ENCODE data around the gene CMSS1.
A peak's percentile ranks its signal among the peaks of the same experiment; 100 is the strongest.

CMSS1 gene

GRCh38 chr3:100005665-100006393, 188.2 kb downstream of the CMSS1 start:
- no peak for DNase-seq

DNA sequence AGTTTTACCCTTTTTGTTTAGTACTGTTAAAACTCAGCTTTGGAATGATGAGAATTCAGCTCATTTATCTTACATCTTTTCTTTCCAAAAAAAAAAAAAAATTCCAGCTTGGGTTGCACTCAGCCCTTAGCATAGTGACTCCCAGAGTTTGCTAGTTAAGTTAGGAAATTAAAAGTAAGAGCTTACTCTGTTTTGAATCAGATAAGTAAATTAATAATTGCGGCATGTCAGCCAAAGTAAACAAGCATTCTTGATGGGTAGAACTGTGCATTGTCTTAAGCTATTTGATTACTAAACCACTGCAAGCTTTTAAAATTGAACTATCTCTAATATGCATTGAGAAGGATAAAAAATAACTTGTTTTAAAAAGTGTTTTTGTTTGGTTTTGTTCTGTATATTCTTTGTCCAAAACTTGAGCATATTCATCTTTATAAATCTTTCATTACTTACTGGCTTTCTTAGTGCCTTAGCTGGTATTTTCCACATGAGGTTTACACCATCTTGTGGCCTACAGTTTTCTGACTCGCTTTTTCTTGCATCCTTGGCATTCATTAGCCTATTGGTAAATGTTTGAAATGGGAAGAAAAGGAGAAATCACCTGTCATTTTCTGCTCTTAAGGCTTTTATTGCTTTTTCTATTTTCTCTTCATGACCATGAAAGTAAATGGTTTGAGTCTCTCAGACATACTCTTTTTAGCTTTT, 189.1 kb downstream of the CMSS1 start:
- no peak for DNase-seq

DNA sequence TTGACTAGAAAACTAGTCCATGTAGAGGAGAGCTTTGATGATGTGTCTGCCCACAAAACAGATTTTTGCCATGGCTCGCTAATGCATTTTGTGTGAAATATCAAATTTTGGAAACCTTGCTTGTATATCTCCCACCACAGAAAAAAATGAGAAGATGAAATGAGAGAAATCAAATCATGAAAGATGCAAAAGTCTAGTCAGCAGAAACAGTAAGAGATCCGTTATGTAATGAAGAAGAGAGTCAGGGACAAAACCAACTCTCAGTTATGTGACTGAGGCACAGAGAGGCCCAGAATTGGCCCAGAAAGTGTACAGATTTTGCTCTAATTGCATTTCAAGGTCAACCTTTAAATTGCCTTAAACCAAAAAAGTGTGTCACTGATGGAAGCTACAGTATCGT, 189.7 kb downstream of the CMSS1 start:
- DNase-seq: no peak

GRCh38 chr3:100008081-100008698, 190.5 kb downstream of the CMSS1 start:
- DNase-seq: no peak

DNA sequence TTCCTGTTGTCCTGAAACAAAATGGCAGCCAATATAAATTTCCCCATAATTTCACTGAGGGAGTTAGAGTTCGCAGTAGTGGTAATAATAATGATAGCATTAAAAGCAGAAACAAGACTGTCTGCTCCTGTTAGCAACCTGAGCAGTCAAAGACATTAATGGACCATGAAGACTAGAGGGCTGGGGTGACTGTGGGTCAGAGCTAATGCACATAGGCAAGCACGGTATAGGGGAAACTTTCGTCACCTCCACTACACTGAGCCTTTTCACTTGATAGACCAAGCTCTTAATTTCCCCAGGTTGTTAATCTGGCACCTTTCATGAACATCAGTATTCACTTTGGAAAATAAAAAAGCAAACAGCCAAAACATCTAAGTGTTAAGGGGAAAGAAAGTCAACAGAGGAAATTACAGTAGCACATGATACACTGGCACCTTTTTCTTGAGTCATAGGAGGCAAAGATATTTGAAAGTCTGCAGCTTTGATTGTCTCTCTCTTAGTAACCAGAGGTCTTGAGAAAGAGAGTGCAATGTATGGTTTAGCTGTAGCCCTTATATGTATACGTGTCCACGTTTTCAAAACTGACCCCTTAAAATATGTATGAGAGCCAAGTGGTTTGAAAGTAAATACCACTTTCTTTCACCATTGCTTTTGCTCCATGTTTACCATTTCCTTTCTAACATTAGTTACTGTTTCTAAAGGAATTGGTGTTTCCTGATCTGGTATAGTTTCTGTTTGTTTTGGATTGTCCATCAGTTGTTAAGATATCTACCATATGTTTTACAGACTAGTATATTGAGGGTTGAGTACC, 191.8 kb downstream of the CMSS1 start:
- no peak for DNase-seq

DNA sequence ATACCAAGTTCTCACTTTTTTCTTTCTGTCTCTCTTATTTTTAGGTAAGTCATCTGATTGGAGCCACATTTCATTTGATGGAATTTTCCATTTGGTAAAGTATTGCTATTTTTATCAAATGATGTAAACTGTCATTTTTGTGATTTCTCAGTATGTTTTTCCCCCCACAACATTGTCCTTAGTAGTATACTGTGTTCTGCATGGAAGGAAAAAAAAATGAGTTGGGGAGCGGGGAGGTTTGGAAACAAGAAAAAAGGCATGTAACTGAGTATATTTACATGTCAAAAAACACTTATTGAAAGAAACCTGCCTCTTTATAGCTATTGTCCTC, 192.4 kb downstream of the CMSS1 start:
- DNase-seq: no peak

- DNase-seq: no peak
Measured at GRCh38 chr3:100018806-100019205, 201.1 kb downstream of the CMSS1 start.

DNA sequence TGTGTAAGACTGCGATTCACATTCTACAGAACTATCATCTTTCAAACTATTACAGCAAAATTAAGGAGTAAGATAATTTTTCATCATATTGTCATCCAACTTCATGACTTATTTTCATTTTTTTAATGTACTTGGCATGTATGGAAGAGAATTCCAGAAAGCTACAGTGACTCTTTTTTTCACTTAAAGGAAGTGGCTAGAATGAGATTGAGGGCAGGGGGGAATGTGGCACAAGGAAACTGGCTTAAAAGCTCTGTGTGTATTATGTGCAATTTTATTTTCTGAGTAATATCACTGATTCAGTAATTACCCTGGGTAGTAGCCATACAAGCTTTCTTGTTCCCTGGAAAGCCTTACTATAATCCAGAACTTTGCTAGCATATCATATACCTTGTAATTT, 202.1 kb downstream of the CMSS1 start:
- DNase-seq: no peak

- DNase-seq: no peak
Measured at GRCh38 chr3:100020876-100021644, 203.4 kb downstream of the CMSS1 start.

DNA sequence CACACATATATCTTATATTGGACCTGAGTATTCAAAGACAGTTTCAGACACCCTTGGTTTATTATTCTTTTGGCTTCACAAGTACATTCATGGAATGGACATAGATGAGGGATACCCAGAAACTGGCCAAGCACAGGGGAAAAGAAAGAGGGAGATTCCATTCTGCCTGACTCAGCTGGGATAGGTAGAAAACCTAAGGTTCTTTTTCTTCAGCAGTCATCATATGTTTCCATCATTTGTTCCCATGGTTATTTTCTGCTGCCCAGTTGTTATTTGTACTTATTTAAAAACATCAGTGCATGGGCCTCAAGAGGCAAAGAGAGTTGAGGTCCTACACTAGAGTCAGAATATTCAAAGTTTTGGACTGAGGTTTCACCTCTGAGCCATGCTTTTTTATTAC, 204.8 kb downstream of the CMSS1 start:
- no peak for DNase-seq

DNA sequence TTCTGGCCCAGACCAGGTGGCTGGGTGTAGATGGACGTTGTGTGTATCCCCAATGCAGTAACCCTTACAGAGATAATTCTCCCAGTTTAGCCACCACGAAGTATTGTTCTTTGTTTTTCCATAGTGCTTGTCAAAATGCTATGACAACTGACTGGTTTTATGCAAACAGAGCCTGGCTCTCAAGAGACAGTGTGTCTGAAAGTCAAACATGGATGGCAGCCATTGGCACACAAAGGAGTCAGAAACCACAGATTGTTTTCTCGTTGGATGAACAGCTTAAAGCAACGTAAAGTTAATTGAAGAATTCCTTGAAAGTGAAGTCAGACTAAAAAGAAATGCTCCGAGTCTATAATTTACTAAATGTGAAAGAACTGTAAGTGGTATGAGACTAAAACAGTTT, 205.5 kb downstream of the CMSS1 start:
- no peak for DNase-seq

DNA sequence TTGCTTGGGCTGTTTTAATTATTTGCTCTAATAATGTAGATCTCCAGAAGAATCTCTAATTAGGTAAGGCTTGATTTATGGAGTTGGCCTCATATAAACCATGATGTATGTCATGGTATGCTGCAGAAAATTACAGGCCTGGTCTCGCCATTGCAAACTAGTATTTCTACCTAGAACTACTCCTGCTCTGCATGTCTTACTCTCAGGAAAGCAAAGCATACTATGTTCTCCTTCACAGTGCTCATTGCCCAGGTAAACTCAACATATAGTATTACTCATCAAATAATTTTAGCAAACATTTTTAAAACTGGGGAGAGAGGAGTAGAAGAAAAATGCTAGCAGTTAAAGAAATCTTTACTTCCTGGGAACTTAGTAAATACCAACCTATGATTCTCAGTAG, 205.9 kb downstream of the CMSS1 start:
- no peak for DNase-seq

- no peak for DNase-seq
Measured at GRCh38 chr3:100024520-100025303, 207.1 kb downstream of the CMSS1 start.

DNA sequence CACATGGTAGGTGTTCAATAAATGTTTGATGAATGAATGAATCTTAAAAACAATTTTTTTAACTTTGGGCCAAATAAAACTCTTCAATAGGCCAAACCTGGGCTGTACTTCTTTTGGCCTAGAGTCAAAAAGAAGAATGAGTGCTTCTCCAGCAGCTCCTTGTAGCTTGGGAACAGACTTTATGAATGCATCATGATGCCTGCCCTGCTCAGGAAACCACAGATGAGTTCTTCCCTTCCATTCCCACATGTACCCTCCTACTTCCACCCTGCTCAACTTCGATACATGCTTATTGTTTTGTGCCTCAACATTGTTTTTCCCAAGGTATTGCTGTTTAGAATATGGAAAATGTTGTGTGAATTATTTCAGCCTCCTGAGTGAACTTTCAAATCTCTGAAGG, 209.7 kb downstream of the CMSS1 start:
- no peak for DNase-seq

GRCh38 chr3:100029052-100029451, 211.4 kb downstream of the CMSS1 start:
- no peak for DNase-seq

GRCh38 chr3:100029689-100030088, 212.0 kb downstream of the CMSS1 start:
- peak; percentile 58 for DNase-seq

DNA sequence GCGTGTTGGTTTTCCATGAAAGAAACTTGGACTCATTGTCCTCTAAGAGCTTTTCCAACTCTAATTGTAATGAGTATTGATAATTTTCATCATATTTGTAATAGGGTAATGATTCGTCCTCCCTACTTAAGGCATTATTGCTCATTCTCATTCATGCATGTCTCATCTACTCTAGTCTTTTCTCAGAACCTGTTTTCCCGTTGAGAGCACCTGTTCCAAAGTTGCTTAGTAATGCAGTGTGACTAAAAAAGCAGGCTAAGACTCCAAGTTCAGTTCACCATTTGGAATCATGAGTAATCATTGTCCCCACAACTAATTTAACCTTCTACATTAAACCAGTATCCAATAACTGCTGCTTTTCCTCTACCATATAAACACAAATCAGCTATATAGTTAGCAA, 212.7 kb downstream of the CMSS1 start:
- DNase-seq: peak; percentile 24

GRCh38 chr3:100030914-100031425, 213.3 kb downstream of the CMSS1 start:
- no peak for DNase-seq

DNA sequence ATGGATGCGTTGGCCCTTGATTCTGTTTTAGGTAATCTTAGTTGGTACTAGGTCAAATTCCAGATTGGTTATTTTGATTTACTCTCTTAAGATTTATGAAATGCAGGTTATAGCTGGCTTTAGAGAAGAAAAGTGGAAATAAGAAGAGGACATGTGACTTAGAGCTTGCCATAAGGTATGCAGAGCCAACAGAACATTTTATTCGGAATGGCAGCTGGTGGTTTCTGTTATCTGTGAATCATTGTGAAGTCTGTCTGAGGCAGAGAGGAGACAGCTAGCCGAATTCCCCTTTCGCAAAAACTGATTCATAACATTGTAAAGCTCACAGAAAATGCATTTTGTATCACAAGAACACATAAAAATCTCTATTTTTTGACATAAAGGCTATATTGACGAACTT, 214.6 kb downstream of the CMSS1 start:
- peak; percentile 12 for DNase-seq

GRCh38 chr3:100033184-100033583, 215.5 kb downstream of the CMSS1 start:
- no peak for DNase-seq

GRCh38 chr3:100033903-100034471, 216.3 kb downstream of the CMSS1 start:
- DNase-seq: no peak
